Fibroblast of peridontal ligament (primary cell): ENCODE measurements around the gene HNRNPL.
A peak's percentile ranks its signal among the peaks of the same experiment; 100 is the strongest.

Source experiments
- DNase-seq: peaks from one replicate; pipeline ENCODE4 v3.0.0-alpha.2; 2010; ENCODE audit errors: extremely low read depth

The HNRNPL gene

DNA sequence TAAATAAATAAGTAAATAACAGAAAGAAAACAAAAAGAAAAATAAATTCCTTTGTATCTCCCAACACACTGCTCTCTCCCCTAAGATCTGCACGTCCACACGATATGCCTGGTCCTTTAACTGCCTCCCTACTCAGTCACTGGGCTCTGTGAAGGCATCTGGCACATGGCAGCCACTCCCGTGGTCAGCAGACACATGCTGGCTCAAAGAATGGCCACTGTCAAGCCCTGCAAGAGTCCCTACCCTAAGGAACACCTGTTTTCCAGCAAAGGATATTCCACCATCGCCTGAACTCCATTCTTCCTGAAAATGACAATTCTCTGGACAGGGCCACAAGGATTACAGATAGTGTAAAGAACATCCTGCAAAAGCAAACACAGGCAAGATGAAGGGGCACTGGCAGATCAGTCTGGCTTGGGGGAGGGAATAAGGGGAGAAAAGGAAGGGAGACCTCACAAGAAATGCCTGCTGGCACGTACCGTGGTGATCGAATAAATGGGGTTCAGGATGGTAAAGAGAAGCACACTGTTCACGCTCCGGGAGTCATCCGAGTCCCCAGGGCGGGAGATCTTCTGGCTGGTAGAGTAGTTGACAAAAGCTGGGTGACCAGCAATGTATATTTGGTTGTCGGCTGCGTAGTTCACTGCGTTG lies 4.3 kb downstream of the HNRNPL start:
- DNase-seq: no peak

DNA sequence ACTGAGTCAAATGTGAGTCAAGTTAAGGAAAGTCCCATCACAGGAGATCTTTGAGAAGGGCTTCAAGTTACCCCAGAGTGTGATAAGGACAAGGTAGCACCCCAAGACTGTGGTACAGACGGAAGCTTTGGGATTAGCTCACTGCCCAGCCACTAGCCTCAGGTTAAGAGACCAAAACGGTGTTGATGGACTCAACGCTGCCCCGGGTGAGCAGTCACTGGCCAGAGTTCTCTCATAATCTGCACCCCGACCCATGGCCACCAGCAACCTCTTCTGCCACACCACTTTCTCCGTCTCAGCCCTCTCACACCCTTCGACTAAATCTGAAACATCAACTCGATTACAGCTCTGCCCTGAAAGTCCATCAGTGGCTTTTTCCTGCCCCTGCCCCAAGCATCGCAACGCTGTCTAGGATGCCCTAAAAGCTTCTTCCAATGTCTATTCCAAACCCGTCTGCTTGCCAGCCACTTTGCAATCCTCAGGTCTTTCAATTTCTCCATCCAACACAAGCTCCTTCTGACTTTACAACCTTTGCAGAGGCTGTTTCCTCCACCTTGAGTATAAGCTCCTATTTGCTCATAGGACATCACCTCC lies 5.6 kb downstream of the HNRNPL start:
- no peak for DNase-seq

DNA sequence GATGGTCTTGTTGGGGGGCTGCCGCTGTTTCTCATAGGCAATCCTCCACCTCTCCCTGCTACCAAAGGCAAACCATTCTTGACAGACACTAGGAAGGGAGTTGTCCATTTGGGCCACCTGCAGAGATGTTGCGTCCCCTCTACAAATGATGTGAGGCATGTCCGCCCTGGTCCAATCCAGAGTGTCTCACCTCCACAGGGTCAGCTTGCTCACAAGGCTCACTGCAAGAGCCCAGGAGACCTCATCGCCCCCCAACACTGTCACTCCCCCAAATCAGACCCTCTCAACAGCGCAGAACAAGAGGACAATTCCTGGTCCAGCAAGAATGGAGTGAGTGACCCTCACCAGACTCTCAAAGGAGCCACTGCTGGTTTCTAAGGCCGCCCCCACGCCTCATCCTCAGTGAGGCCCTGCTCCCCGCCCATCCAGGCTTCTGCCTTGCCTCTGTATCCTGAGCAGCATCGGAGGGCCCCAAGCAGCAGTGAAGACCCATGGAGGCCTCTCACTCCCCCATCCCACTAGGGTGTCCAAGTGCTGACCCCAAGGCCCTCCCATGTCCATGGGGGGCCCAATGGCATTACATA lies 6.5 kb downstream of the HNRNPL start:
- no peak for DNase-seq

DNA sequence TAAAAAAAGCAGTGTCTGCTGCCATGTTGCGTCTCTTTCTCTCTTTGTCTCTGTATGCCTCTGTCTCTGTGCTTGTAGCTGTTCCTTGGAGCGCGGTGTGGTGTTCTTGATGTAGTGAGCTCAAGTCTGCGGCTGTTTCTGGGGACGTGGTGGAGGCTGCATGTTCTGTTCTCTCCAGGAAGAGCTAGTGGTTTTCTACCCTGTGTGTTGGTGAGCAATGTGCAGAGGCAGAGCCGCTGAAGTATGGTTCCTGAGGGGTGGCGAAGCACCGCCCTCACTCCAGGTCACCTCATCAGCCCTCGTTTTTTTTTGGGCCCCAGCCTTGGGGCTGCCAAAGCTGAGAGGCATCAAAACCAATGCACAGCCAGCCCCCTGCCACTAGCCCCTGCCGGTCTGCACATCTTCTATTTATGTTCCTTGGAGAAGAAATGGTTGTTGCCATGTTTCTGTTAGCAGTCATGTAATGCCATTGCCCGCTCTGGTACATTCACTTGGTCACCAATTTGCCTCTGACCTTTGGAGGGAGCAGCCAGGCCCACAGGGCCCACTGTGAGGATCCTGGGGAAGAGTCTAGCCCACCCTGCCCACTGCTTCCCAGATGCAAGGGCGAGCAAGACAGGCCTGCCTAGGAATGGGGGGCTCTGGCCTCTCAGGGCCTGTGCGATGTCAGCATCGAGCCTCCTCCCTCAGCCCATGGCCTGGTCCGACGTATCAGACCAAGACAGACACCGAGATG lies 7.2 kb downstream of the HNRNPL start:
- no peak for DNase-seq

DNA sequence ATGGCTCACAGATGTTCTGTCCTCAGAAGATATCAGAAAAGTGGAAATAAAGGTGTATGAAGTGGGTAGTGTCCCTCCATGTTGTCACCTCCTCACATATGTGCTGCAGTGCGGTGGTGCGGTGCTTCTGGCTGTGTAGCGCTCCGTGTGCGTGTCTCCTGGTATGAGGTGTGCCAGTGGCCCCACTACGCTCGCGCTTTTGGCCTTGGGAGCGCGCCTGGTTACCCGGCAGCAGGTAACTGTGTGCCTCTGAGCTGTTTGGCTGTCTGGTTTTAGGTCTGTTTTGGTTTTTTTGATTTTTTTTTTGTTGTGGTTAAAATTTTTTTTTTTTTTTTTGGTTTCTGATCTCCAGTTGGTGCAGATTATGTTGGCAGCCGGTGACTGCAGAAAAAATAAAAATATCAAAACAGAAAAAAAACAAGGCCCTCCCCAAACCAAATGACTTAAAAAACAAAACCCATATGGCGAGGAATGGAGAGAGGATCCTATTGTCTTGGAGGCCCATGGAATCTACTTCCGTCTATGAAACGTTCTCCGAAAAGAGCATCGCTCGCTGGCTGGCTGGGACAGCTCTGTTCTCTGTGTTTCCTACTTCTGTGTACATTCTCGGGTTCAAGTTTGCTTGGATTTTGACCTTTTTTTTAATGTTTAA lies 7.9 kb downstream of the HNRNPL start:
- DNase-seq: no peak

DNA sequence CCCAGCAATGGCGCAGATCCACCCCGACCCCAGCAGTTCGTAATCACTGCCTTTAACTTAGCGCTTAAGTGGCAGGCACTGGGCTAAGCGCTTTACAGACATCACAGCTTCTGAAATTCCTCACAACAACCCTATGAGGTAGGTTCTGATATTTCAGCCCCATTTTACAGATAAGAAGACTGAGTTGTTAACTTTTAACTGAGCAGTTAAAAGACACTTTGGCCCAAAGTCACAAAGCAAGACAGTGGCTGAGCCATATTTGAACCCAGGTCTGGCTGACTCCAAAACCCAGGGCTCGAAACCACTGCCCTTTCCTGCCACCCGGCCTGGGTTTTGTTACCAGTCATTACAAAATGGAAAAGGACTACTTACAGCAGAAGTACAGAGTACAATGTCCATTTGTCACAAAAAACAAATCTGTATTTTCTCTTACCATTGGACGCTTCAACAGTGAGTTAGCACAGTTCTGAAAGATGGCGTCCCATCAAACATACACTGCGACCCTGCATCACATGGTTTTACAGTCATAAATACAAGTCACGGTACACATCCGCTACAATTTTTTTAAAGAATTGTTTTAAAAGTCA lies 8.5 kb downstream of the HNRNPL start:
- DNase-seq: no peak

DNA sequence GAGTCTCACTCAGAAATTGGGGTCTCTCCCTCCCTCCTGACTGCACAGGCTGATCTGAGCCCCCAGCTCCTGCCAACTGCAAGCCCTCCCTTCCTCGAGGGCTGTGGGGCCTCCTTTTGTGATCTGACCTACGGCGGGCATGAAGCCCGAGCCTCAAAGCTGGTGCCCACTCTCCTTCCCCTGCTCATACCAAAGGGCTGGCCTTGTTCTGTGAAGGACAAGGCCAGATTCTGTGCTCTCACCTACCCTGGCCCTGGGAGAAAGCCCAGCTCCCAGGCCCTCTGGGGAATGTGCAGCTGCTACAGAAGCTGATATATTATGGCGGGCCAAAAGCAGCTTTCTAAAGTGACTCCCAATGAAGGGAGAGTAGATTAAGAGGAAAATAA lies 9.2 kb downstream of the HNRNPL start:
- no peak for DNase-seq

DNA sequence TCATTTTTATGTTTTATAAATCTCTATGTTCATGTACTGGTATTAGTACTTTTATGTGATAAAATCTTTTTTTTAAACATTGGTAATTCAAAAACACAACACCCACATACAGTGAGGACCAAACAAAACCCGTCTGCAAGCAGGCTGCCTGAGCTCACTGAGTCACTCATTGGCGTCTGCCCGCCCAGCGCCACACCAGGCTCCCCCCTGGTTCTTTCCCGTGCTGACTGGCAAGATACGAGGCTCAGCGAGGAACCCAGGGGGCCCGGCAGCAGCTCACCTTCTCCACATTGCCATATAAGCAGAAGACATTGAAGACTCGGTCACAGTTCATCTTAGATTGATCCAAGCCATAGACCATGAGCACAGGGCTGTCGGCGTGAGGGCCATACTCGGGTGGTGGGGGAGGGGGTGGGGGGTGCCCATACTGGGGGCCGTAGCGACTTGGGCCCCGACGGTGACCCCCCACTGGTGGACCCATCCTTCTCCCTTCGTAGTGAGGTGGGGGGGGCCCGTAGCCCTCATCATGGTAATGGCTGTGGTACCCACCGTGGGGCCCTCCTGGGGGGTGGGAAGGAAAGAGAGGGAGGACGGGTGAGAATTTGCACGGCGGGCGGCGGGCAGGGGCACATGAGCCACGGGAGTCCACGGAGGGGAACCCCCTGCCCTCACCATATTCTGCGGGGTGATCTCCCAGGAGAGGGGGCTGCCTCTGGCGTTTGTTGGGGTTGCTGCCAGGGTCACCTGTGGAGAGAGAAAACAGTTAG lies 9.8 kb downstream of the HNRNPL start:
- DNase-seq: no peak

DNA sequence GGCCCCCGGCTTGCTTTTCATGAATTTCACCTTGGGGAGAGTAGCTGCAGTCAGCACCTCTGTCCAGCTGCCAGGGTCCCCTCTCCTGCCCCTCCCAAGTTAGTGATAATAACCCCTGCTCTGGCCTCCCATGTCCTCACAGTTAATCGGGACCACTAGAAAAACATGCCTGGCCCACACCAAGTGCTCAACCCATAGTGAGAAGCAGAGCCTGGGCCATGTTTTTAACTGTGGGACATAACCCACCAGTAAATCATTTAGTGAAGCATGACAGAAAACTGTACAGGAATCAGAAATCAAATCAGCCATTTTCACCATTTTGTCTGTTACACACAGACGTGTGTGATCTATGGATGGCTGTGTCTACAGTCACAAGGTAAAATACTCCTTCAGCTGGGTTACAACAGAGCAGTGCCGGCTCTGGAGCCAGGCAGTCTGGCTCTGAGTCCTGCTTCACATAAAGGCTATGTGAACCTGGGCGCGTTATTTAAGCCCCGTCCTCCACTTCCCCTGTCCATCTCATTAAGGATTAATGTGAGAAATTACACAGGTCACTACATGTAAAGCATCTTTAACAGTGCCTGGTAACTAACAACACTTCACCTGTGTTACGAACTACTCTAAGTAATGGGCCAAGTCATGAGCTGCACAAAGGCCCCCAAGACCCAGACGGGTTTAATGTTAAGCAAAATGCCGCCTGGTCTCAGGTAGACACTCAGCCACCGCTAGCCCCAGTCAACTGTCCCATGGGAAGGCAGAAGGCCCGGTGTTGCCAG lies 10.6 kb downstream of the HNRNPL start:
- DNase-seq: no peak

DNA sequence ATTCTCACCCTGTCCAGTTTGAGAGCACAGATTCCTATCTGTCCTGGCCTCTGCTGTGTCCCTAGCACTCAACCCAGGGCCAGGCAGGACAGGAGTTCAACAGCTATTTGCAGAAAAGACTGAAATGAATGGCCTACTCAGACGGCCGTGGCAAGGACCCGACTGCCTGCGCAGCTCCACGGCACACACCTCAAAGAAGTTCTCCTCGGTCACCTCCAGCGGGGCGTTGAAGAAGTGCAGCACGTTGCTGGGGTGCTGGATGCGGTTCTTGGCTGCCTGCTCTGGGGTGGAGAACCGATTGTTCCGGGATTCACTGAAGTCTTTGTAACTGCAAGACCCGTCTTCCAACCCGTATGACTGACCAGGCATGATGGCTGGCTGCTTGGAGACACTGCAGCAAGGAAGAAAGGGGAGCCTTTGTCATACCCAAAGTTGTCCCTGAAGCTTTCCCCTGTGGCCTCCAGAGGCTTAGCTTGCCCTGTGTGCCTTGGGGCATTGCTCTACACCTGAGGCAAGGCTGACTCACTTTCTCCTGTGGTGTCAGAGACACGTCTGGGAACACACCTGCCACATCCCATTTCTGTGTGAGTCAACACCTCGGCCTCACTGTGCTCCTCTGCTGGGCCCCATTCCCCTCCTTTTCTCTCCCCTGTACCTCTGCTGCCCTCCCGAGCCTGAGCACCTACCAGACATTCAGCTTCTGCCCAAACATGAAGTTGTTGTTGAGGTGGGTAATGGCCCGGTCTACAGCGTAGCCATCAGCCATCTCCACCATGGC lies 11.4 kb downstream of the HNRNPL start:
- no peak for DNase-seq

DNA sequence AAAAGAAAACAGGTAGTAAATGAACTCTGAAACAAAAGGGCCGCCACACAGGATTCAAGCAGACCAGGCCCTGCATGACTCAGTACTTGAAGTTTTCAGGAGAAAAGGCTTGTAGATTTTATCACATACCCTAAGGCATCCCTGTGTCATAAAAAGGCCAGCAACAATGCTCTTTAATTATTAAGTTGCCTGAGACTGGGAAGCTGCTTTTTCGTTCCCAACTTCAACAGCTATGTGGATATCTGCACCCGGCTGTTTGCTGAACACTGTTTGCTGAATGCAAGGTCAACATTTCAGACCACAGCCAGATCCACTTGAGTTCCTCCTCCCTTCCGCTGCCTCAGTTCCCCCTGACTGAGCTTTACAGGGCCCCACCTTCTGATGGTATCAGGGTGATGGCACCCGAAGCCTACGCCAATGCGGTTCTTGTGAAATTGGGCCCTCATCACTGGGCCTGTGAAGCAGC lies 12.1 kb downstream of the HNRNPL start:
- DNase-seq: no peak

DNA sequence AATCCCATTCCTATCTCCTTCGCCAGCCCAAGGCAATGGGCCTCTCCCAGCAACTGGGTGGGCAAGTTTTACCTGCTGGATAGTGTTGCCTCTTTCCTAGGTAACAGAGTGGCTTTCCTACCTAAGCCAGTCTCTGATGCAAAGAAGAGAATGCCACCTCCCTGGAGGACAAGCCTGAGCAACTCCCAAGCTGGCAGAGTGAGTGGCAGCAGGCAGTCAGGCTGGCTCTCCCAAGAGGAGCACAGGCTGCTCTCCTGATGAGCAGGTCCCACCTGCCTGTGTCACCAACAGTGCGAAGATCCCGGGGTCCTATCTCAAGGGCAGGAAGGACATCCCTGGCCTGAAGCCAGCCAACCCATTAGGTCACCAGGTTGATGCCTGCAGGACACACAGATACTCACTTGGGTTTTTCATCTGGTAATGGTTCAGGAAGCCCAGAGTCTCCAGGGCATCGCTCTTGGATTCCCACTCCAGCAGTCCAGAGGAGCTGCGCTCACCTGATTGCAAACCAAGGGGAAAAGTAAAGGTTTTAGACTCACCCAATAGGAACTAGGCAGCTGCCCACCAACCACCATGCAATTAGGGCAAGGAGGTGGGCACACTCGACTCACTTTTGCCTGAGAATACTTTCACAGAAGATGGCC lies 12.7 kb downstream of the HNRNPL start:
- DNase-seq: no peak

DNA sequence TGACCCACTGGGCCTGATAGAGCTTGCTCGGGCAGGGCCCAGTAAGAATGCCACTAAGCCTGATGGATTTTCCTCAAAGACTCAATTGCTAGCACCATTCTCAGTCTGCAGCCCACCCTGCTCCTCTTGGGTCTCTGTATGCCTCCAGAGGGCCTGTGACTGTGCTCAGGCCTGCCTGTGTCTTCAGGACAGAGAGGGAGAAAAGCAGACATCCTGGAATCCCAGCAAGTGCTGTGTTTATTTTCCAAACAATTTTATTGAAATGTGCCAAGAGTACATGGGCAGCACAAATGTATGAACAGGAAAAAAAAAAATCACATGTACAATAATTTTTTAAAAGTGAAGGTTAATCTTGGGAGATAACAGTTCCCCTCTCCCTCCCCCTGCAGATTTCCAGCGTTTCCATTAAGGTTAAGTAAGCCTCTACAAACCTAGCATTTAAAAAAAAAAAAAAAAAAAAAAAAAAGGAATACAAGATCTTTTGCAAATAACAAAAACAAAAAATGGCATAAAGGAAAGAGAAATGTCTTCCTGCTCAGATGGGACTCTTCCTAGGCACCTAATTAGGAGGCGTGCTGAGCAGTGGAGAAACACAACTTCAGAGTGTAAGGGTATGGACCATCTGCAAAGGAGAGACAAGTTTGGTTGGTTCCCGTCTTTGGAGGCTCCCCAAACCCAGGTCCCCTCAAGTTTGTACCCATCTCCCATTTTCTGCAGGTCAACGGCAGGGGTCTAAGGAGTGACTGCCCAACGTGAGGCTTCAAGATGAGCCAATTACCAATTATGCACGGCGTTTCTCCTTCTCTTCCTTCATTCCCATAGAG lies 13.4 kb downstream of the HNRNPL start:
- DNase-seq: no peak

DNA sequence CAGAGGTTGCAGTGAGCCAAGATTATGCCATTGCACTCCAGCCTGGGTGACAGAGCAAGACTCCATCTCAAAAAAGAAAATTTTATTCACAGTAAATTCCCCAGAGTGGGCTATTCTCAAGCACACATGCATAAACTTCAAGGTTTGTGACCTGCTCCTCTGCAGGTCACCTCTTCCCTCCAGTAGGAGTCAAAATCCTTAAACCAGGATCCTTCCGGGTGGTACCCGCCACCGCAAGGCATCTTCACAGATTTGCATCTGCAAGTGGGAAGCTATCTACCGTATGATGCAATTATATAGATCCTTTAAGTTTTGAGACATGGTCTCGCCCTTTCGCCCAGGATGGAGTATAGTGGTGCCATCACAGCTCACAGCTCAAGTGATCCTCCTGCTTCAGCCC lies 15.2 kb downstream of the HNRNPL start:
- DNase-seq: no peak

DNA sequence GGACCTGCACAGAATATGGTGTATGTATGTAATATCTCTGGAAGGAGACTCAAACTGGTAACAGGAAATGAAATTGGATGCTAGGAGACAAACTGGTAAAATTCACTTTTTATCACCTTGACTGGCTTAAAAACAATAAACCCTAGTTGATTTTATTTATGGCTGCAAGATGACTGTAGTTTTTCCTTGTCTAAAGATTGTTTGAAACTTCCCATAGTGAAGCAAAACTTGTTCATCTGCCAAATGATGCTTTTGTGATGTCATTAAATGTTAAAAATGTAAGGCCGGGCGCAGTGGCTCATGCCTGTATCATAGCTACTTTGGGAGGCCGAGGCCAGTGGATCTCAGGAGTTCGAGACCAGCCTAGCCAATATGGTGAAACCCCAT lies 15.7 kb downstream of the HNRNPL start:
- peak; percentile 26 for DNase-seq

DNA sequence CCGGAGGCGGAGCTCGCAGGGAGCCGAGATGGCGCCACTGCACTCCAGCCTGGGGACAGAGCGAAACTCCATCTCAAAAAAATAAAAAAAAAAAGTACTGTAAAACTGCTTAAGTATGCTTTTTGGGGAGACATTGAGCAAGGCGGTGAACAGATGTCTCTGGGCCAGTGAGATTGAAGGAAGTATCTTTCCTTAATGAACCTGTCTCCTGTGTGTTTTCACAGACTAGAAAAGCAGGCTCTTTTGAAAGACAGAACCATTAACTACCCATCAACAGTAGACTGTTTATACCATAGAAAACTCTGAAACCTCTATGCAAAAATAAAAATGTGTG lies 16.7 kb downstream of the HNRNPL start:
- DNase-seq: no peak

DNA sequence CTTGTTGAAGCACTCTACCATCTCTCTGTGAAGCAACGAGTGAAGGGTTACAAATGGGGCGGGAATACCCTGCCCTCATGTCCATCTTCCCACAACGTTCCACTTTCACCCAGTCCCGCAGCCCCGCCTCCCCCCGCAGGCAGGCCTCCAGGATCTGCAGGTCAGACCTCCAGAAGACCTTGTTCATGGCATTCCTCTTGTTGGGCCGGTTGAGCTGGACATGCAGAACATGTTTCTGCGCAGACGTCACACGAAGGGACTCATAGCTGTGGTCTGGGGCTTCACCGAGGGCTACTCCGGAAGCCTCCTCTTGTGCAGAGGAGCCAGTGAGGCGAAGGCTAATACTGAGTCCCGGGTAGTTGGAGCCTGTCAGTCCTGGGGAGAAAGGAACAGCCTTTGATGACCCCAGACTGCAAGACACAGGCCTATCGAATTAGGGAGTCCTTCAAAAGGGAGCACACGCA lies 18.6 kb downstream of the HNRNPL start:
- DNase-seq: peak; percentile 82

DNA sequence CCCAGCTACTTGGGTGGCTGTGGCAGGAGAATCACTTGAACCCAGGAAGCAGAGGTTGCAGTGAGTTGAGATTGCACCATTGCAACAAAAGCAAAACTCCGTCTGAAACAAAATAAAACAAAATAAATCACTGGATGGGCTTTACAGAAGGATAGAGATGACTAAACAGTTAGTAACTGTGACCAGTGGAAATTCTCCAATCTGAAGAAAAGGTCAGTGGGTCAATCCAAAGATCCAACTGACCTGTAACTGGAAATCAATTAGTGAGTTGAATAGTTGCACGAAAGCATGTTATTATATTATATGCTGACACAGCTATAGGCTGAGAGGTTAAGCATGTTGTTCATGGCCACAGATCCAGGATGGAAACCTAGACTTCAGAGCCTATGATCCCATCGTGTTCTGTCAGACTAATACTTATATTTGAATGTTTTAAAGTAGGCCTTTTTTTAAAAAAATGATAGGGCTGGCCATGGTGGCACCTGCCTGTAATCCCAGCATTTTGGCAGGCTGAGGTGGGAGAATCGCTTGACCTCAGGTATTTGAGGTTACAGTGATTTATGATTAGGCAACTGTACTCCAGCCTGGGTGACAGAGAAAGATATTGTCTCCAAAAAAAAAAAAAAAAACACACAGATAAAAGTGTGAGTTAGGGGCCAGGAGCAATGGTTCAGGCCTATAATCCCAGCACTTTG lies 19.6 kb downstream of the HNRNPL start:
- DNase-seq: peak; percentile 59
